Measurements from ENCODE around the gene MTA3.
"Not testable (repeated sequence)": the region's sequence is repeated elsewhere in the genome, so short reads cannot be mapped to it uniquely, and the experiment has no call there.

MTA3 gene

GRCh38 chr2:42721898-42722297, 153.5 kb downstream of the MTA3 start:
- peaks cover 0 to 12% (median 8%) of the 10 kb centered on the region in 5 donors for H3K4me1 ChIP-seq (ENCODE audit: control insufficient read depth in 5 of 5, insufficient read depth in 5 of 5, low read length in 5 of 5)
- no peaks in the 10 kb centered on the region for H3K9me3 ChIP-seq (ENCODE audit: control insufficient read depth in 5 of 5, low read length in 5 of 5)
- H3K27me3 ChIP-seq (ENCODE audit: control insufficient read depth in 5 of 5, insufficient read depth in 4 of 5, low read length in 5 of 5), result no peaks in the 10 kb centered on the region
- no peak overlapping the region for H3K9ac ChIP-seq (ENCODE audit: low read length in 5 of 5)
- no peak overlapping the region for H3K27ac ChIP-seq (ENCODE audit: low read depth, low read length)
- peaks cover 0 to 22% (median 10%) of the 10 kb centered on the region in 5 donors for H3K36me3 ChIP-seq (ENCODE audit: control insufficient read depth in 5 of 5, insufficient read depth in 5 of 5, low read length in 5 of 5)
- no peak overlapping the region for H3K4me3 ChIP-seq (ENCODE audit: low read depth in 1 of 5, low read length in 5 of 5)

- Histone ChIP-seq H3K27ac (ENCODE audit: low read depth, low read length) (no peak overlapping the region), H3K27me3 (ENCODE audit: control insufficient read depth in 5 of 5, insufficient read depth in 4 of 5, low read length in 5 of 5) (no peaks in the 10 kb centered on the region), H3K36me3 (ENCODE audit: control insufficient read depth in 5 of 5, insufficient read depth in 5 of 5, low read length in 5 of 5) (peaks cover 0 to 24% (median 12%) of the 10 kb centered on the region in 5 donors), H3K9ac (ENCODE audit: low read length in 5 of 5) (no peak overlapping the region), H3K4me3 (ENCODE audit: low read depth in 1 of 5, low read length in 5 of 5) (no peak overlapping the region), H3K4me1 (ENCODE audit: control insufficient read depth in 5 of 5, insufficient read depth in 5 of 5, low read length in 5 of 5) (peaks cover 0 to 12% (median 8%) of the 10 kb centered on the region in 5 donors), H3K9me3 (ENCODE audit: control insufficient read depth in 5 of 5, low read length in 5 of 5) (no peaks in the 10 kb centered on the region)
These were observed 154.1 kb downstream of the MTA3 start for GRCh38 chr2:42722320-42723190.

- peaks cover 0 to 12% (median 8%) of the 10 kb centered on the region in 5 donors for H3K4me1 ChIP-seq (ENCODE audit: control insufficient read depth in 5 of 5, insufficient read depth in 5 of 5, low read length in 5 of 5)
- no peak overlapping the region for H3K9ac ChIP-seq (ENCODE audit: low read length in 5 of 5)
- no peak overlapping the region for H3K4me3 ChIP-seq (ENCODE audit: low read depth in 1 of 5, low read length in 5 of 5)
- H3K9me3 ChIP-seq (ENCODE audit: control insufficient read depth in 5 of 5, low read length in 5 of 5), result no peaks in the 10 kb centered on the region
- no peak overlapping the region for H3K27ac ChIP-seq (ENCODE audit: low read depth, low read length)
- H3K27me3 ChIP-seq (ENCODE audit: control insufficient read depth in 5 of 5, insufficient read depth in 4 of 5, low read length in 5 of 5), result no peaks in the 10 kb centered on the region
- H3K36me3 ChIP-seq (ENCODE audit: control insufficient read depth in 5 of 5, insufficient read depth in 5 of 5, low read length in 5 of 5), result peaks cover 0 to 24% (median 12%) of the 10 kb centered on the region in 5 donors
These were observed 155.0 kb downstream of the MTA3 start for GRCh38 chr2:42723465-42723864.

GRCh38 chr2:42724886-42725285, 156.5 kb downstream of the MTA3 start:
- H3K4me3 ChIP-seq (ENCODE audit: low read depth in 1 of 5, low read length in 5 of 5), result no peak overlapping the region
- no peak overlapping the region for H3K9ac ChIP-seq (ENCODE audit: low read length in 5 of 5)
- H3K9me3 ChIP-seq (ENCODE audit: control insufficient read depth in 5 of 5, low read length in 5 of 5), result no peaks in the 10 kb centered on the region
- H3K27me3 ChIP-seq (ENCODE audit: control insufficient read depth in 5 of 5, insufficient read depth in 4 of 5, low read length in 5 of 5), result no peaks in the 10 kb centered on the region
- H3K4me1 ChIP-seq (ENCODE audit: control insufficient read depth in 5 of 5, insufficient read depth in 5 of 5, low read length in 5 of 5), result peaks cover 0 to 12% (median 8%) of the 10 kb centered on the region in 5 donors
- H3K27ac ChIP-seq (ENCODE audit: low read depth, low read length), result no peak overlapping the region
- H3K36me3 ChIP-seq (ENCODE audit: control insufficient read depth in 5 of 5, insufficient read depth in 5 of 5, low read length in 5 of 5), result peaks cover 2 to 24% (median 12%) of the 10 kb centered on the region in 5 donors

GRCh38 chr2:42725657-42726056, 157.2 kb downstream of the MTA3 start:
- H3K9ac ChIP-seq (ENCODE audit: low read length in 5 of 5), result no peak overlapping the region
- peaks cover 0 to 12% (median 8%) of the 10 kb centered on the region in 5 donors for H3K4me1 ChIP-seq (ENCODE audit: control insufficient read depth in 5 of 5, insufficient read depth in 5 of 5, low read length in 5 of 5)
- no peak overlapping the region for H3K27ac ChIP-seq (ENCODE audit: low read depth, low read length)
- no peak overlapping the region for H3K4me3 ChIP-seq (ENCODE audit: low read depth in 1 of 5, low read length in 5 of 5)
- peaks cover 2 to 24% (median 12%) of the 10 kb centered on the region in 5 donors for H3K36me3 ChIP-seq (ENCODE audit: control insufficient read depth in 5 of 5, insufficient read depth in 5 of 5, low read length in 5 of 5)
- H3K9me3 ChIP-seq (ENCODE audit: control insufficient read depth in 5 of 5, low read length in 5 of 5), result no peaks in the 10 kb centered on the region
- H3K27me3 ChIP-seq (ENCODE audit: control insufficient read depth in 5 of 5, insufficient read depth in 4 of 5, low read length in 5 of 5), result no peaks in the 10 kb centered on the region

GRCh38 chr2:42726680-42727079, 158.2 kb downstream of the MTA3 start:
- Histone ChIP-seq H3K4me3 (ENCODE audit: low read depth in 1 of 5, low read length in 5 of 5) (no peak overlapping the region), H3K9me3 (ENCODE audit: control insufficient read depth in 5 of 5, low read length in 5 of 5) (no peaks in the 10 kb centered on the region), H3K36me3 (ENCODE audit: control insufficient read depth in 5 of 5, insufficient read depth in 5 of 5, low read length in 5 of 5) (peaks cover 2 to 24% (median 12%) of the 10 kb centered on the region in 5 donors), H3K27me3 (ENCODE audit: control insufficient read depth in 5 of 5, insufficient read depth in 4 of 5, low read length in 5 of 5) (no peaks in the 10 kb centered on the region), H3K27ac (ENCODE audit: low read depth, low read length) (no peak overlapping the region), H3K4me1 (ENCODE audit: control insufficient read depth in 5 of 5, insufficient read depth in 5 of 5, low read length in 5 of 5) (peaks cover 2 to 12% (median 8%) of the 10 kb centered on the region in 5 donors), H3K9ac (ENCODE audit: low read length in 5 of 5) (no peak overlapping the region)

GRCh38 chr2:42731316-42731715, 162.9 kb downstream of the MTA3 start:
- peaks cover 0 to 15% (median 6%) of the 10 kb centered on the region in 5 donors for H3K4me1 ChIP-seq (ENCODE audit: control insufficient read depth in 5 of 5, insufficient read depth in 5 of 5, low read length in 5 of 5)
- H3K36me3 ChIP-seq (ENCODE audit: control insufficient read depth in 5 of 5, insufficient read depth in 5 of 5, low read length in 5 of 5); H3K9ac ChIP-seq (ENCODE audit: low read length in 5 of 5); H3K4me3 ChIP-seq (ENCODE audit: low read depth in 1 of 5, low read length in 5 of 5); H3K9me3 ChIP-seq (ENCODE audit: control insufficient read depth in 5 of 5, low read length in 5 of 5); H3K27me3 ChIP-seq (ENCODE audit: control insufficient read depth in 5 of 5, insufficient read depth in 4 of 5, low read length in 5 of 5); H3K27ac ChIP-seq (ENCODE audit: low read depth, low read length): not testable (repeated sequence)

GRCh38 chr2:42733852-42734251, 165.4 kb downstream of the MTA3 start:
- Histone ChIP-seq H3K27me3 (ENCODE audit: control insufficient read depth in 5 of 5, insufficient read depth in 4 of 5, low read length in 5 of 5) (no peaks in the 10 kb centered on the region), H3K36me3 (ENCODE audit: control insufficient read depth in 5 of 5, insufficient read depth in 5 of 5, low read length in 5 of 5) (peaks cover 5 to 15% (median 7%) of the 10 kb centered on the region in 5 donors), H3K9ac (ENCODE audit: low read length in 5 of 5) (no peak overlapping the region), H3K4me1 (ENCODE audit: control insufficient read depth in 5 of 5, insufficient read depth in 5 of 5, low read length in 5 of 5) (peaks cover 0 to 30% (median 14%) of the 10 kb centered on the region in 5 donors), H3K4me3 (ENCODE audit: low read depth in 1 of 5, low read length in 5 of 5) (no peak overlapping the region), H3K27ac (ENCODE audit: low read depth, low read length) (no peak overlapping the region), H3K9me3 (ENCODE audit: control insufficient read depth in 5 of 5, low read length in 5 of 5) (peaks cover 0 to 5% (median 0%) of the 10 kb centered on the region in 5 donors)

- peaks cover 0 to 30% (median 14%) of the 10 kb centered on the region in 5 donors for H3K4me1 ChIP-seq (ENCODE audit: control insufficient read depth in 5 of 5, insufficient read depth in 5 of 5, low read length in 5 of 5)
- no peak overlapping the region for H3K9ac ChIP-seq (ENCODE audit: low read length in 5 of 5)
- H3K27ac ChIP-seq (ENCODE audit: low read depth, low read length), result no peak overlapping the region
- H3K9me3 ChIP-seq (ENCODE audit: control insufficient read depth in 5 of 5, low read length in 5 of 5), result peaks cover 0 to 5% (median 0%) of the 10 kb centered on the region in 5 donors
- peaks cover 7 to 15% (median 14%) of the 10 kb centered on the region in 5 donors for H3K36me3 ChIP-seq (ENCODE audit: control insufficient read depth in 5 of 5, insufficient read depth in 5 of 5, low read length in 5 of 5)
- H3K4me3 ChIP-seq (ENCODE audit: low read depth in 1 of 5, low read length in 5 of 5), result peak overlapping the region in 1 of 5 donors; percentile 35
- no peaks in the 10 kb centered on the region for H3K27me3 ChIP-seq (ENCODE audit: control insufficient read depth in 5 of 5, insufficient read depth in 4 of 5, low read length in 5 of 5)
These were observed 168.3 kb downstream of the MTA3 start for GRCh38 chr2:42736598-42737322.

- no peaks in the 10 kb centered on the region for H3K27me3 ChIP-seq (ENCODE audit: control insufficient read depth in 5 of 5, insufficient read depth in 4 of 5, low read length in 5 of 5)
- H3K4me3 ChIP-seq (ENCODE audit: low read depth in 1 of 5, low read length in 5 of 5), result no peak overlapping the region
- peaks cover 7 to 15% (median 10%) of the 10 kb centered on the region in 5 donors for H3K36me3 ChIP-seq (ENCODE audit: control insufficient read depth in 5 of 5, insufficient read depth in 5 of 5, low read length in 5 of 5)
- H3K4me1 ChIP-seq (ENCODE audit: control insufficient read depth in 5 of 5, insufficient read depth in 5 of 5, low read length in 5 of 5), result peaks cover 0 to 17% (median 9%) of the 10 kb centered on the region in 5 donors
- no peak overlapping the region for H3K27ac ChIP-seq (ENCODE audit: low read depth, low read length)
- peaks cover 0 to 2% (median 0%) of the 10 kb centered on the region in 5 donors for H3K9me3 ChIP-seq (ENCODE audit: control insufficient read depth in 5 of 5, low read length in 5 of 5)
- no peak overlapping the region for H3K9ac ChIP-seq (ENCODE audit: low read length in 5 of 5)
These were observed 172.7 kb downstream of the MTA3 start for GRCh38 chr2:42741140-42741539.

Data from subcutaneous abdominal adipose tissue (tissue), 5 donors.